Prostate gland (tissue), 2 donors: ENCODE results near the gene MAML2. TPM values are rescaled to one million over a fixed set of nuclear protein-coding genes. Genes with fewer than 3 reads are reported as not detected.

Experiments used
- DNase-seq: peaks from one replicate; pipeline ENCODE4 v3.0.0-alpha.2; 2019; ENCODE audit warnings: low spot score
- H3K27ac ChIP-seq, 2 donors: fragments of 200-600 bp; sonication (generic); 2 replicates each; pipeline ENCODE4 v1.5.1; 2017 to 2019
- H3K27me3 ChIP-seq: fragments of 200-600 bp; sonication (generic); replicated peaks from 2 replicates; pipeline ENCODE4 v1.5.1; 2019; ENCODE audit not compliant: insufficient read depth
- H3K36me3 ChIP-seq, 2 donors: fragments of 200-600 bp; sonication (generic); 1 replicate in 1 of 2; 2 replicates in 1 of 2; pipeline versions ENCODE4 v1.5.1 to v1.8.1; 2017 to 2019
- H3K4me1 ChIP-seq: fragments of 200-600 bp; sonication (generic); replicated peaks from 2 replicates; pipeline ENCODE4 v1.5.1; 2019
- H3K4me3 ChIP-seq, 2 donors: fragments of 200-600 bp; sonication (generic); 2 replicates each; pipeline ENCODE4 v1.5.1; 2017 to 2019
- H3K9me3 ChIP-seq: fragments of 200-600 bp; sonication (generic); 2 replicates; pipeline ENCODE4 v1.5.1; 2017
- POLR2A ChIP-seq: fragments of 450-650 bp; IDR thresholded peaks from one replicate; pipeline ENCODE4 v1.6.1; 2016; ENCODE audit warnings: antibody characterized with exemption, mild to moderate bottlenecking
- POLR2AphosphoS5 ChIP-seq: sonication (generic); formaldehyde crosslinking; IDR thresholded peaks from one replicate; pipeline ENCODE4 v1.6.1; 2017; ENCODE audit warnings: antibody characterized with exemption
- WGBS: methylation state at CpG from one replicate; pipeline ENCODE4 v1.1.5; 2018; 5-methylcytosine and 5-hydroxymethylcytosine counted together
- intact Hi-C: fragments of 100-400 bp; cut with DNase I; formaldehyde crosslinking; loops from one replicate; pipeline ENCODE4 v1.14.2; 2022
- total RNA-seq, 2 donors: library from RNA; depleted of rRNA; stranded (reverse); fragments of >200 nt; gene quantifications; one replicate each; pipeline ENCODE4 v1.1.0, GENCODE V29; 2016
- TF ChIP-seq, protein P1 (sequence below), 4 experiments: fragments of 200-600 bp in 2 of 4; fragments of 450-650 bp in 2 of 4; sonication (generic) in 2 of 4; IDR thresholded peaks; 1 replicate in 3 of 4; 2 replicates in 1 of 4; pipeline ENCODE4 v1.5.1; 2016 to 2019; ENCODE audit warnings: antibody characterized with exemption in 4 of 4, mild to moderate bottlenecking in 2 of 4, moderate library complexity in 2 of 4

The MAML2 gene
- total RNA-seq, 2 donors from 2014 or later, result 28.9 to 30.4 TPM

DNA sequence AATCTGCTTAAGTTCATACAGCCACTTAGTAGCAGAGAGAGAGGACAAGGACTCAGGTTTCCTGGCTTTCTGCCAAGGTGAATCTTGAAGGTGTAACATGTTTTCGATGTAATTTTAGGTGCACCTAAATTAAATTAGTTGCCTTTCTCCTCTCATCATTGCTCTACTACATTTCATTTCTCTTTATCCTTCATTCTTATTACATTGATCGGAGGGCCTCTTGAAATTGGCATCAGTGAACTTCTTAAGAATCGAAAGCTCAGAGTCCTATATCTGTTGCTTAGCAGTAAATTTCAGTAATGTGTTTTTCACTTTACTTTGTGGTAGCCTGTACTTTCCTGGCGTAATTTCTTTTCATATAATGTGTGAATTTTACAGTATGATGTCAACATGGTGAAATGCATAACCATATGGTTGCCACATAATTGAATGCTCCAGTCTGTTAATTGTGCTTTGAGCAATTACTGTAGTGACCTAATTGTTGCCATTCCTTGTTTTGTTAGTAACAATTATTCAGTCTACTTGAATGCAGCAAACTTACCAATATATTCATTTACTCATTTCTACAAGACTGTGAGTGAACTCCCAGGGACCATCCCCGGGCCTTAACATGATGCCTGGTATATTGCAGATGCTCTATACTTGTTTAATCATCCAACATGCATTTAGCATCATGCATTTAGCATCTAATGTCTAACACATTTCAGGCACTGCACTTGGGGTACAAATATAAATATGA is 138.1 kb downstream of the MAML2 start:
- no peak for DNase-seq
- intact Hi-C loops, result no loop called here
- TF ChIP-seq POLR2AphosphoS5, result no peak
- TF ChIP-seq, protein P1, sequence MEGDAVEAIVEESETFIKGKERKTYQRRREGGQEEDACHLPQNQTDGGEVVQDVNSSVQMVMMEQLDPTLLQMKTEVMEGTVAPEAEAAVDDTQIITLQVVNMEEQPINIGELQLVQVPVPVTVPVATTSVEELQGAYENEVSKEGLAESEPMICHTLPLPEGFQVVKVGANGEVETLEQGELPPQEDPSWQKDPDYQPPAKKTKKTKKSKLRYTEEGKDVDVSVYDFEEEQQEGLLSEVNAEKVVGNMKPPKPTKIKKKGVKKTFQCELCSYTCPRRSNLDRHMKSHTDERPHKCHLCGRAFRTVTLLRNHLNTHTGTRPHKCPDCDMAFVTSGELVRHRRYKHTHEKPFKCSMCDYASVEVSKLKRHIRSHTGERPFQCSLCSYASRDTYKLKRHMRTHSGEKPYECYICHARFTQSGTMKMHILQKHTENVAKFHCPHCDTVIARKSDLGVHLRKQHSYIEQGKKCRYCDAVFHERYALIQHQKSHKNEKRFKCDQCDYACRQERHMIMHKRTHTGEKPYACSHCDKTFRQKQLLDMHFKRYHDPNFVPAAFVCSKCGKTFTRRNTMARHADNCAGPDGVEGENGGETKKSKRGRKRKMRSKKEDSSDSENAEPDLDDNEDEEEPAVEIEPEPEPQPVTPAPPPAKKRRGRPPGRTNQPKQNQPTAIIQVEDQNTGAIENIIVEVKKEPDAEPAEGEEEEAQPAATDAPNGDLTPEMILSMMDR (IDR thresholded peaks at IDR 0.05), result no peak
- TF ChIP-seq POLR2A, result no peak
- H3K27ac ChIP-seq, result no peak overlapping the region
- 76% methylated on average over 5 of the region's 5 CpGs for WGBS
- H3K27me3 ChIP-seq, result no peaks in the 10 kb centered on the region
- no peaks in the 10 kb centered on the region for H3K4me1 ChIP-seq
- no peak overlapping the region for H3K4me3 ChIP-seq
- no peaks in the 10 kb centered on the region for H3K36me3 ChIP-seq
- no peaks in the 10 kb centered on the region for H3K9me3 ChIP-seq

- TF ChIP-seq, protein P1 (IDR thresholded peaks at IDR 0.05), result no peak
- TF ChIP-seq POLR2AphosphoS5, result no peak
- TF ChIP-seq POLR2A, result no peak
- no peaks in the 10 kb centered on the region for H3K27me3 ChIP-seq
- no peaks in the 10 kb centered on the region for H3K4me1 ChIP-seq
- H3K27ac ChIP-seq, result no peak overlapping the region
- no peaks in the 10 kb centered on the region for H3K9me3 ChIP-seq
- no peaks in the 10 kb centered on the region for H3K36me3 ChIP-seq
- no peak overlapping the region for H3K4me3 ChIP-seq
- DNase-seq, result no peak
- intact Hi-C loops, result no loop called here
Observed at GRCh38 chr11:96204366-96204659, 138.7 kb downstream of the MAML2 start.

GRCh38 chr11:96203567-96204365 is 139.2 kb downstream of the MAML2 start:
- no peak overlapping the region for H3K4me3 ChIP-seq
- WGBS, result 93% methylated on average over 7 of the region's 7 CpGs

DNA sequence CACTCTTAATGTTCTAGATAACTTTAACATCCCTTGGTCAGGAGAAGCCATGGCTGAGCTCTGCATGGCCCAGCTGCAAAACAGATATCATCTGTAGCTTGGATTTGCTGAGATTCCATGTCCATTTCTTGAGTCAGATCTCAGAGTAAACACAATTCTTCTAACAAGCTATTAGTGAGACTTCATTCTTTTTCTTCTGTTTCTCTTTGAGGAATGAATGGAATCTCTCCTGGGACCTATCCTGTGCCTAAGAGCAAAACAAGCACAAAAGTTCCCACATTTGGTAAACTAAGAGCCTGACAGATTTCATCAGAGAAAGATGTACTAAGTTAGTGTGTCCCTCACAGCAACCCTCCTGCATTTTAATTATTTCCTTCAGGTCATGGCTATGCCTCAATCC is 142.8 kb downstream of the MAML2 start:
- no peaks in the 10 kb centered on the region for H3K9me3 ChIP-seq
- intact Hi-C loops, result no loop called here

More at GRCh38 chr11:96203567-96204365, 139.2 kb downstream of the MAML2 start:
- H3K4me1 ChIP-seq, result no peaks in the 10 kb centered on the region
- TF ChIP-seq POLR2A, result no peak
- no peak for TF ChIP-seq POLR2AphosphoS5
- TF ChIP-seq, protein P1 (IDR thresholded peaks at IDR 0.05), result no peak
- H3K36me3 ChIP-seq, result no peaks in the 10 kb centered on the region
- intact Hi-C loops, result no loop called here
- H3K27ac ChIP-seq, result no peak overlapping the region
- DNase-seq, result no peak
- H3K27me3 ChIP-seq, result no peaks in the 10 kb centered on the region
- H3K9me3 ChIP-seq, result no peaks in the 10 kb centered on the region

More for the DNA sequence above, 142.8 kb downstream of the MAML2 start:
- Histone ChIP-seq H3K4me1 (no peaks in the 10 kb centered on the region), H3K27ac (peak overlapping the region; percentile 9 to 37), H3K4me3 (no peak overlapping the region), H3K27me3 (no peaks in the 10 kb centered on the region), H3K36me3 (no peaks in the 10 kb centered on the region)
- no peak for DNase-seq
- TF ChIP-seq POLR2AphosphoS5 (no peak), POLR2A (no peak)
- TF ChIP-seq, protein P1 (IDR thresholded peaks at IDR 0.05), result no peak
